ENCODE results near the gene PLCB3. TPM values are rescaled to one million over a fixed set of nuclear protein-coding genes. Genes with fewer than 3 reads are reported as not detected.

Gene PLCB3
- total RNA-seq, 1 experiment from 2014 or later, result 41.2 TPM

DNA sequence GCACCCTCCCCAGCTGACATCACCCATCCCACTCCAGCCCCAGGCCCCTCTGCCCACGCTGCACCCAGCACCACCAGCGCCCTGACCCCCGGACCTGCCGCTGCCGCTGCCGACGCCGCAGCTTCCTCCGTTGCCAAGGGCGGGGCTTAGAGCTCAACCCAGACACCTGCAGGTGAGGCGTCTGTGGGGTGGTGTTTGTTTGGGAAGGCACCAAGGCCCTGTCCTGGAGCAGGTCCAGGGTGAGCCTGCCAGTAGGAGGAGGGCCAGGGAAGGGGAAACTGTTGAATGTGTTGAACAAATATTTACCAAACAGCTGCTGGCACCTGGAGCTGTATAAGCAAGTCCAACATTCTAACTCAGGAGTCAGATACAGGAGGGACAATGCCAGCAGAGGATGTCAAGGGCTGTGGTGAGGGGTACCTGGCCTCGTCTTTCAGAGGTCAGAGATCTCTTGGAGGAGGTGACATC lies 13.8 kb upstream of the PLCB3 start:
- no peak overlapping the region for H3K27ac ChIP-seq (ENCODE audit: low read length)
- no TSS peak for BruUV-seq (replicated peaks)
- H3K27me3 ChIP-seq (ENCODE audit: control insufficient read depth, insufficient read depth, low read length), result no peaks in the 10 kb centered on the region
- H3K36me3 ChIP-seq (ENCODE audit: control insufficient read depth, insufficient read depth, low read length), result no peaks in the 10 kb centered on the region; the same call in 1 of the 2 replicates
- CTCF ChIA-PET, result no interaction called here
- no peaks in the 10 kb centered on the region for H3K9me3 ChIP-seq (ENCODE audit: control insufficient read depth, insufficient read depth, low read depth, low read length)
- POLR2A ChIA-PET, result no interaction called here
- ATAC-seq (no peak), DNase-seq (ENCODE audit: low read depth, low spot score) (no peak)
- peaks cover 25% of the 10 kb centered on the region for H3K4me1 ChIP-seq (ENCODE audit: control insufficient read depth, insufficient read depth, low read length)
- no peak overlapping the region for H3K4me3 ChIP-seq (ENCODE audit: low read depth in 2 of 2, low read length in 2 of 2)
- in situ Hi-C loops (cut with HindIII; ENCODE audit: low pct_unique_long_range_greater_than_20kb, low sequenced_read_pairs), result no loop called here
- intact Hi-C loops (cut with micrococcal nuclease; ENCODE audit: unreplicated experiment), result no loop called here
- TF ChIP-seq CTCF (IDR thresholded peaks at IDR 0.05) (no peak), TCF7L2 (IDR thresholded peaks at IDR 0.05; ENCODE audit: low read depth, low read length) (no peak), REST (IDR thresholded peaks at IDR 0.05; ENCODE audit: insufficient read depth in 1 of 2, low read depth in 2 of 2, low read length in 1 of 2) (no peak), SIN3A (IDR thresholded peaks at IDR 0.05; ENCODE audit: borderline replicate concordance, insufficient read depth, low read depth, low read length) (no peak), POLR2AphosphoS5 (IDR thresholded peaks at IDR 0.05; ENCODE audit: low read depth, low read length) (no peak)

DNA sequence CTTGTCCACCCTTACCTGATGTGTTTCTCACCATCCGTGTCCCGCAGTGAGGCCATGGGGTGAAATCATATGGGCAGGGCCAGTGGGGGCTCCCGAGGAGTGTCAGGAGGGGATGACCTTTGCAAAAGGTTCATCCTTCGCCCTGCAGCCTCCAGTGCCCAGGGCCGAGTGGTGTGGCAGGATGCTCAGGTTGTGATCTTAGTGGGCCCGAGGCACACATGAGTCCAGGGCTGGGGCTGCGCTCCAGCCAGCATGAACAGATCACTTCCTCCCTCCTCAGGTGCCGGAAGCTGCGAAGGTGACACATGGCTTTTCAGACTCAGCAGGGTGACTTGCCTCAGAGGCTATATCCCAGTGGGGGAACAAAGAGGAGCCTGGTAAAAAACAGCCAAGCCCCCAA lies 13.3 kb upstream of the PLCB3 start:
- no peak overlapping the region for H3K4me3 ChIP-seq (ENCODE audit: low read depth in 2 of 2, low read length in 2 of 2)
- no TSS peak for BruUV-seq (replicated peaks)
- no peaks in the 10 kb centered on the region; the same call in 1 of the 2 replicates for H3K36me3 ChIP-seq (ENCODE audit: control insufficient read depth, insufficient read depth, low read length)
- ChIA-PET CTCF (interaction anchor here (0.7 kb wide), 1 partner anchor 14 kb away, joined by 3 read pairs; the partner anchor contains the start of gene PLCB3), POLR2A (no interaction called here)
- DNase-seq (ENCODE audit: low read depth, low spot score) (no peak), ATAC-seq (no peak)
- TF ChIP-seq POLR2AphosphoS5 (IDR thresholded peaks at IDR 0.05; ENCODE audit: low read depth, low read length) (no peak), CTCF (IDR thresholded peaks at IDR 0.05) (no peak), TCF7L2 (IDR thresholded peaks at IDR 0.05; ENCODE audit: low read depth, low read length) (no peak), SIN3A (IDR thresholded peaks at IDR 0.05; ENCODE audit: borderline replicate concordance, insufficient read depth, low read depth, low read length) (no peak), REST (IDR thresholded peaks at IDR 0.05; ENCODE audit: insufficient read depth in 1 of 2, low read depth in 2 of 2, low read length in 1 of 2) (no peak)
- H3K27me3 ChIP-seq (ENCODE audit: control insufficient read depth, insufficient read depth, low read length), result no peaks in the 10 kb centered on the region
- in situ Hi-C loops (cut with HindIII; ENCODE audit: low pct_unique_long_range_greater_than_20kb, low sequenced_read_pairs) (no loop called here), intact Hi-C loops (cut with micrococcal nuclease; ENCODE audit: unreplicated experiment) (no loop called here)
- H3K27ac ChIP-seq (ENCODE audit: low read length), result no peak overlapping the region
- peaks cover 22% of the 10 kb centered on the region for H3K4me1 ChIP-seq (ENCODE audit: control insufficient read depth, insufficient read depth, low read length)
- H3K9me3 ChIP-seq (ENCODE audit: control insufficient read depth, insufficient read depth, low read depth, low read length), result no peaks in the 10 kb centered on the region

All from Panc1 (cell line).